AG20443 (cell line): ENCODE results near the gene PPP6R2.

Source experiments
- DNase-seq: peaks from one replicate; pipeline ENCODE4 v3.0.0; 2012; ENCODE audit warnings: low spot score, mixed read lengths

The PPP6R2 gene

DNA sequence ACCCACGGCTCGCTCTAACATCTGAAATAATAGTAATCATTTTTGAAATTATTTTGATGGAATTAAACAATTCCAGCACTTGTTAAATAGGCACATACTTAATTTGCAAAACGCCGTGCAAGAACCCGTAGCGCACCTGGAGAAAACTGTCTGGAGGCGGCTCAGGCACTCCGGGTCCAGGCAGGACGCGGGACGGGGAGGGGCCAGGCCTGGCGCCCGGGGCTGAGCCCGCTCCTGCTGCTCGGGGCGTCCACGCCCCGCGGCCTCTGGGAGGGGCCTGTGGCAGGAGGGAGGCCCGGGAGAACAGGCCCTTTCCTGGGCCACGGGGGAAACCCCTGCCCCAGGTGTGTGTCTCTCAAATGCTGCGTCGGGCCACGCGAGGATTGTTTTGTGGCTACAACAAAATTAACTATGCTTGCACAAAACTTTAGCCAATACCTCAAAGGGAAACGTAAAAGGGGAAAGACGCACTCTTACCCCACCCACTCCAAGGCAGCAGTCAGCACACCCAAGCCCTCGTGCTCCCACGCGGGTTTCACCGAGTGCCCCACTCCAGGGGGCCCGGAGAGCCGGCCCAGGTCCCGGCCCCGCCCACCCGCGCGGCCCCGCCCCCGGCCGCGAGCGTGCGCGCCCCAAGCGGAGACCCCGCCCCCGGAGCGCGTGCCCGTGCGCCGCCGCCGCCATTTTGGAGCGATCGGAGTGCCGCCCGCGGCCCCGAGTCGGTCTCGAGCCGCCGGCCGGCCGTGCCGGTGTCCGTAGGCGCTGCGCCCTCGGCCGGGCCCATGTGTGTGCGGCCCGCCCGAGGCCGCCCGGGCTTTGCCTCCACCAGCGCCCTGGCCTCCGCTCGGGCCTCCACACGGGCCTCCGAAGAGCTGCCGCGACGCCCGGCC is at the start of gene PPP6R2:
PPP6R2 (plus strand) TSS at position 677 of the 890 bp plus-strand sequence. CDS start 50,582 bp downstream, outside the sequence.
- DNase-seq = peak; percentile 97

DNA sequence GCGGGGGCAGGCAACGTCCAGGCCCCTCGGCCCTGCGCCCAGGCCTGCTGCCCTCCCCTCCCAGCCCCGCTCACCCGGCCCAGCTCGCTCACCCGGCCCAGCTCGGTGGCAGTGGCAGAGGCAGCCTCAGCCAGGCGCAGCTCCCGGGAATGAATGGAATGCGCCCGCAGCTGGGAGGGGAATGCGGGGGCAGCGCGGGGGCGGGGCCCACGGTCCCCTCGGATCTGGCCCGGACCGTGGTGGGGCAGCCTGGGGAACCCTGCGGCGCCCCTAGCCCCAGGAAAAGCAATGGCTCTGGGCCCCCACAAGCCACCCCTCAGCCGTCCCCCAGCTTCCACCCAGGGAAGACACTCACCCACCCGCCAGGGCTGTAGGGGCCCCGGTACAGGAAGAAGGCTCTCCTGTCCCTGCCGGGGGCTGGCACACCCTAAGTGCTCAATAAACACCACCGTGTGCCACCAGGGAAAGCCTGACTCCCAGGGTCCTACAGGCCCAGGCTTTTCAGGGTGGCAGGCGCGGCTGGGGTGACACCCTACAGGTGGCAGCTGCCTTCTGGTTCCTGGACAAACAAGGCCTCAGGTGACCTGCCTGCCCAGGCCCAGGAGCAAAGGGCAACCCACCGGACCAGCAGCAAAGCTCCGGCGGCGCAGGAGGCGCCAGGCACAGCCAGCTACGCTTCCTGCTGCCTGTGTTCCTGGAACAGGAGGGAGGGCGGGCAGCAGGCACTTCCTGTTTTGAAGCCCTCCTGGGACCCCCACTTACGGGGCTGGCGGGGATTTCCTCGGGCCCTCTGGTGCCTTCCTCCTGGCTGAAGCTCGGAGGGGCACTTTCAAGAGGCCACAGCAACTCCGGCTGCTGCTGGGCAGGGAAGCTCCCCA is 49.4 kb upstream of the PPP6R2 start:
- DNase-seq = peak; percentile 93

DNA sequence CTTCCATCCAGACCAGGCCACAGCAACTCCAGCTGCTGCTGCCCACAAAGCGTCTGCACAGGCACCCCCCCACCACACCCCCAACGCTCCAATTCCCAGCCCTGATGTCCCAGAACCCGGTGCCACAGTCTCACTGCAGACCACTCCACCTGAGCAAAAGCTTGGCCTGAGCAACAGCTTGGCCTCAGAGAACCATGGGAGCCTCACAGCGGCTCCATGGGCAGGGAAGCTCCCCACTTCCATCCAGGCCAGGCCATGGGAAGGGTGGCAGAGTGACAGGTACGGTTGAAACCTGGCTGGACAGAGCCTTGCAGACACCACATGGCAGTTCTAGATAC is 48.8 kb upstream of the PPP6R2 start:
- no peak for DNase-seq

- DNase-seq = no peak
Observed at GRCh38 chr22:50296658-50297490, 46.3 kb upstream of the PPP6R2 start.

DNA sequence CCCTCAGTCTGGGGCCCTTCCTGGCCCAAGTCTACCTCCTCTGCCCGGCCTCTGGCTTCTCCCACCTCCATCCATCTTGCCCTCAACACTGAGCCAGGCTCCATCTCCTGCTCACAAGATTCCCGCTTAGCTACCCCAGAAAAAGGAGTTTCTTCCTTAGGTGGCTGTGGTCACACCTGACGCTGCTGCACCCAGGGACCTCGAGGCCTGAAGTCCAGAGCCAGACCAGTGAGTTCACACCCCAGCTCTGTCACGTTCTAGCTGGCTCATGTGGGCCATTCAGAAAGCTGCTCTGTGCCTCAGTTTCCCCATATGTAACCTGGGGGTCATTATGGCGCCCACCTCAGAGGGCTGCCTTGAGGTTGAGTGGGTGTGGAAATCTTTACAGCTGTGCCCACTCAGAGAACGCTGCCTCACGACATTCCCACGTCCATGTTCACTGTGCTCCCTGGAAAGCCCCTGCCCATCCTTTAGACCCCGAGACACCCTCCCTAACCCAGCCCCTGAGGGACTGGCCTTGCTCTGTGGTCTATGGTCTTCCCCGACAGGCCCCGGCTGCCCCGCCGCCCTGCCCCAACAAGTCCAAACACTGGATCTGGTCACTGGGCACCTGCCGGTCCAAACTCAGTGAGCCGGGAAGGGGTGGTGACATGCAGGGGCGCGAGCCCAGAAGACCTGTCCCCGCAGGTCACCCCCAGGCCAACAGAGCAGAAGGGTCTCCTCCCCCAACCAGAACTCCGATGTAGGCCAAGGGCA is 45.4 kb upstream of the PPP6R2 start:
- DNase-seq = no peak

DNA sequence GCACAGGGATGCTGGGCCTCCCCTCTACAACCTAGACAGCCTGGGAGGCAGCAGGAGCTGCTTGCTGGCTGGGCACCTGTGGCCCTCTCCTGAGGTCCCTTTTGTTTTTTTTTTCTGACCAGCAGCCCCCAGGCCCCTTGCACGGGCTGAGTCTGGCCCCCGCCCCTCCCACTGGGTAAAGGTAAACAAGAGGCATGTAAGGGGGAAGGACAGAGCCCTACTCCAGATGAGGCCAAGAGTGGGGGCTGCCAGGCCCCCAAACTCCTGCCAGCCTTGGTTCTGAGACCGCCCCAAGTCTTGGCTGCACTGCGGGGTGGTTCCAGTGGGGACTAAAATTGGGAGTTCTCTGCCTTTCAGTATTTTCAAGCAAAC is 44.9 kb upstream of the PPP6R2 start:
- no peak for DNase-seq

DNA sequence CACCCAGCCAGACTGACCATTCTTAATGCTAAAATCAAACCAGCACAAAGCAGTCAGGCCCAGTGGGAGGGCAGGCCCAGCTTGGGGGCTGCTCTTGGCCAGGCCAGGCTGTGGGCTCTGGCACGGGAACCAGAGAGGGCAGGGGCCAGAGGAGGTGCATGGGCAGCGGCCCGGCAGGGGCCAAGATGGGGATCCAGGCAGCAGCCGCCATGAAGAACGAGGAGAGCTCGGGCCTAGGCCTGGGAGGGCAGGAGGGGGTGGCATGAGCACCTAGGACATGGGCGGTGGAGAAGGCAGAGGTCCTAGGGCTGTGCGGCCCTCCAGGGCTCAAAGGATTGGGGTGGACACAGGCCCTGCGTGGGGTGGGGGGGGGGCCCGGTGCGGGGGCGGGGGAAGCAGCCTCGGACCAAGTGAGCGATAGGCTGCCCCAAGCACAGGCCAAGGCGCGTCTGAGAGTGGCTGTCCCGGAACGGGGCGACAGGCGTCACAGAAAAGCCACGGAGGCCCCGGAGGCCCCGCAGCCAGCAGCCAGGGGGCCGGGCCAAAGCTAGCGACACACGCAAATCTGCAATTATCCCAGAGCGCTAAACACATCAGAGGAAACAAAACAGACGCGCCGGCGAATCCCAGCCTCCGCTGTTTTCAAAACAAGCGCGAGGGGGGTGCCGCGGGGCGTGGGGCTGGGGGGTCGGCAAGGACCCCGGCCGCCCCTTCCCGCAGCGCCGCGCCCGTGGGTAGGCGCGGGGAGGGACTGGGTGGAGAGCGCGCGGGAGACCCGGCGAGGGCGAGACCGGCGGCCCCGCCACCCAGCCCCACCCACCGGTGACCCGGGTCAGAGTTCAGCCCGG is 44.0 kb upstream of the PPP6R2 start:
- peak; percentile 59 for DNase-seq

DNA sequence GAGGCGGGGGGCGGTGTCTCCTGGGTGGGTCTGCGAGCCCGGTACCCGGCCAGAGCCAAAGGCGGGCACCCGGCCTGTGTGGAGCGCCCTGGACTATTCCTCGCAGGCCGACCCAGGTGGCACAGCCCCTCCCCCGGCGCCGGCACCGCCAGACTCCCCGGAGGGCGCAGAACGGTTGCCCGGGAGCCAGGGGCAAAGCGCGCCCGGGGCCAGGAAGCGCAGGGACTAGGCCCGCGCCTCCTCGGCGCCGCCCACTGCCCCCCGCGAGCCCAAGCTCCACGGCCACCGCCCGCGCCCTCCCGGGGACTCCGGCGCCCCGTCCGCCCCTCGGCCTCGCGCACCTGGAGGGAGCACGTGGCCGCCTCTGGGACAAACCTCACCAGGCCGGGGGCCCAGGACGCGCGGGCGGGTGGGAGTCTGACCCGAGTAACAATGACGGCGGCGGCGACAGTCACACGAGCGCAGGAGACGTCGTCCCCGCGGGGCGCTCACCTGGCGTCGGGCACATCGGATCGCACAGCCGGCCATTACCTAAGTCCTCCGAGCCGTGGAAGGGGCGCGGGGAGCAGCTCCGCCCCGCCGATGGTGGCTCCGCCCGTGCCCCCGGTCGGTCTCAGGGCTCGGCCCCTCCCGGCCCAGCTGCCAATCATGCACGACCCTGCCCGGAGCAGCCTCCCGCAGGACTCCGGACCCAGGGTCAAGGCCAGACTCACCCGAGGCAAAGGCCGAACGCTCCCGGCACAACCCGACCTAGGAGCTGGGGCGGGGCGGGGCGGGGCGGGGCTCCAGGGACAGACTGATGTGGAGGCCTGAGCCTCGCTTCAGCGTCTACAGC is 43.1 kb upstream of the PPP6R2 start:
- peak; percentile 53 for DNase-seq

GRCh38 chr22:50300620-50301257 is 42.4 kb upstream of the PPP6R2 start:
- no peak for DNase-seq

DNA sequence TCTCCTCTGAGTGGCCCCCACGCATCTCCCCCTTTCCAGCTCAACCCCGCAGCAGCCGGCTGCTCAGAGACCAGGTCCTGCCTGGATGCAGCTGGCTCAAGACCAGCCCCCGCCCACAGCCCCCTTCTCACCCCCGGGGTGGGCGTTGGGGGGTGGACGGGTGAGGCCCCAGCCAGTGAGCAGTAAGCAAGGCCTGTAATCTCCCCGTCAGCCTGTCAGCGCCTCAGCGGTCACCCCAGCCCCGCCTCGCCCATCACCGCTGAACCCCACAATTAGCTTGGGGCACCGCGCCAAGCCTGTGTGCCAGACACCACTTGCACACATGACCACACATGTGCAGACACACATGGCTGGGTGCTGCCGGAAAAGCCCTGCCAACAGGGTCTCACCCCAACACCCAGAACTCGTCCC is 41.5 kb upstream of the PPP6R2 start:
- no peak for DNase-seq

DNA sequence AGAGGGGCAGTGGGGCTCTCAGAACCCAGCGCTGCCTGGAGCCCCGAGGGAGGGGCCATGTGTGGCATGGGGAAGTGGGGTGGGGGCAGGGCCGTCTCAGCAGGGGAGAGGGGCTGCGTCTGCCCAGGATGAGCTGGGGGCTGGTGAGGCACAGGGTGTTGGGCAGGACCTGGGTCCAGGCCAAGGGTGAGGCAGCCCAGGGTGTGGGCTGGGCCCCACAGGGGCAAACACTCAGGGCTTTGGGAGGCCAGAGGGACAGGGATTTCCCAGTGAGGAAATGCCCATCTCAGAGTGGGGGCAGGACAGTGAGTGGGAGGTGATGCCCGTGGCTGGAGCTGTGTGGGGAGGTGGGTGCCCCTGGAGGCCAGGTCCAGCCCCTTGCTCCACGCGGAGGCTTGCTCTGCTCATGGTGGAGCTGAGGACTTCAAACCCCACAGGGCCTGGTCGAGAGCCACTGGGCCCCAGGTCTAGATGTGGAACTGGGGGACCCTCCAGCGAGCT is 41.0 kb upstream of the PPP6R2 start:
- peak; percentile 48 for DNase-seq

DNA sequence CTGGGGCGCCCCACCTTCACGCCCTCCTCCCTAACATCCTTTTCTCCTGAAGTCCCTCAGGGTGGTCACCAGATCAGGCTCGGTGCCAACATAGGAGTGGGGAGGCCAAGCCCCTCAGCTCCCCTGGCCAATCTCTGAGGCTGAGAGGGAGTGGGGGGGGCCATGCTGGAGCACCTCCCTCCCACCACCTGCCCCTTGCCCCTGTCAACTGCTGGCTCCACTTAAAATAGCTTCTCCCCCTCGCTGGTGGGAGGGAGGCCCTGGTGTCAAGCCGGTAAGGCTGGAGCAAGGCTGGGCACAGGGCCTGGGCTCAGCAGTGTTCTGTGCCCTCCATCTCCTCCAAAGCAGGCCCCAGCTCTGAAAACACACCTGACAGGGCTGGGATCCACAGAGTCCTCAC is 40.6 kb upstream of the PPP6R2 start:
- DNase-seq = no peak

GRCh38 chr22:50303515-50303847 is 39.6 kb upstream of the PPP6R2 start:
- DNase-seq = no peak

- no peak for DNase-seq
Observed at GRCh38 chr22:50303848-50304527, 39.1 kb upstream of the PPP6R2 start.

DNA sequence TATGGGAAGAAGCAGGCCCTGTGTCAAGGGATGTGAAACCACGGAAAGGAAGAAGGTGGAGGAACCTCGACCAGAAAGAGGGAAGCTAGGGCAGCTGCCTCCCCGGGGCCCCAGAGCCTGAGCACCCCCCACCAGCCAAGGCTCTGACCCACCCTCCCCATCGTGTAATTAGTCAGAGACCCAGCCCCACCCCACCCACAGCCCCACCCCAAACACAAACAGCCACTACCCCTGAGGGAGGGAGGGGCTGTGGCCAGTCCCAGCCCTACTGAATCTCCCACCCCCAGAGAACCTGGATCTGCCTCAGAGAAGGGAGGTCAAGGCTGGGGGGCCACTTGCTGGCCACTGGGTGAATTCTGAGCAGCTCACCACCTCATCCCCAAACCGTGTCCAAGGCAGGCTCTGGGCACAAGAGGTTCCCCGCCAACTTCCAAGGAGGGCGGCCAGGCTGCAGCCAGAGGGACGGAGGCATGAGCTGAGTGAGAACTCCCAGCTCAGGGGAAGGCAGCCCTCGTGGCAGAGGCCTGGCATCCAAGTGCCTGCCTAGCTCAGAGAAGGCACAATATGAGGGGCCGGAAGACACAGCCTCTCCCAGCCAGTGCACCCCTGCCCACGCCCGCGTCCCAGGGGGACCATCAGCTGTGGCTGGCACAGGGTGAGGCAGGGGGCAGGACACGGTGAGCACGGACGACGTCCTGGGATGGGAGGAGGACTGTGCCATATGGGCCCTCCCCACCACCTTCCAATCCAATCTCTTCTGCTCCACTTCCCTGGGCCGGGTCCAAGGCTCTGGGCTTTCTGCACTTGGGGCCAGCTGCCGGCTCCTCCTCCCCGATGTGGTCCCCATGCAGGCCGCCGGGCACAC is 38.4 kb upstream of the PPP6R2 start:
- DNase-seq = peak; percentile 42

DNA sequence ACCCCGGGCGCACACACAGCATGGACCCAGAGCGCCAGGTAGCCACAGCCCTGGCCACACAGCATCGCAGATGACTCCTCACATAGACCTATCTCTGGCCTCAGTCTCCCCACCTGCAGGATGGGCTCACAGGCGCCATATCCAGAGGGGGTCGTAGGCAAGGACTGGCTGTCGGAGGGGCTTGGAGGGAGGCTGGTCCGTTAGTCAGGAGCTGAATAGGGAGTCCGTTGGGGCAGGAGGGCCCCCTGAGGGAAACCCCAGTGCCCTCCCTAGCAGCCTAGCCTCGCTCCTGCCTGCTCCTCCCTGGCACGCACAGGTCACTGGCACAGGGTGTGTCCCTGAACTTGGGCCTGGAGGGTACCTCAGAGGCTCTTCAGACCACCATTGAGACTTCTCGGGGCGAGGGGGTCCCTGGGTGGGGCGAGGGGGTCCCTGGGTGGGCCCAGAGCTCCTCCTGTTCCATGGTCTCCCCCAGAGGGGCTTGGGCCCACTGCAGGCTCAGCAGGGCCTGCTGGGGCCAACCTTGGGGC is 37.7 kb upstream of the PPP6R2 start:
- DNase-seq = no peak

- DNase-seq = peak; percentile 96
Observed at GRCh38 chr22:50305923-50306566, 37.1 kb upstream of the PPP6R2 start.
